Ishikawa (cell line): Measurements from ENCODE around the gene PTGFRN.

Source experiments
- CEBPB ChIP-seq: IDR thresholded peaks from 2 replicates; pipeline ENCODE4 v1.6.1; 2012
- CREB1 ChIP-seq: IDR thresholded peaks from 2 replicates; pipeline ENCODE4 v1.6.1; 2012; ENCODE audit warnings: low read depth
- EP300 ChIP-seq: IDR thresholded peaks from 2 replicates; pipeline ENCODE4 v1.6.1; 2012; ENCODE audit warnings: borderline replicate concordance
- RAD21 ChIP-seq: IDR thresholded peaks from 2 replicates; pipeline ENCODE4 v1.6.1; 2012; ENCODE audit warnings: low read depth
- ZBTB7A ChIP-seq: IDR thresholded peaks from 2 replicates; pipeline ENCODE4 v1.6.1; 2012; ENCODE audit warnings: low read depth
- TF ChIP-seq, protein P1 (sequence below): IDR thresholded peaks from 2 replicates; pipeline ENCODE4 v1.6.1; 2012; ENCODE audit warnings: low read depth, mild to moderate bottlenecking
- TF ChIP-seq, protein P2 (sequence below): IDR thresholded peaks from 2 replicates; pipeline ENCODE4 v1.6.1; 2012

DNA sequence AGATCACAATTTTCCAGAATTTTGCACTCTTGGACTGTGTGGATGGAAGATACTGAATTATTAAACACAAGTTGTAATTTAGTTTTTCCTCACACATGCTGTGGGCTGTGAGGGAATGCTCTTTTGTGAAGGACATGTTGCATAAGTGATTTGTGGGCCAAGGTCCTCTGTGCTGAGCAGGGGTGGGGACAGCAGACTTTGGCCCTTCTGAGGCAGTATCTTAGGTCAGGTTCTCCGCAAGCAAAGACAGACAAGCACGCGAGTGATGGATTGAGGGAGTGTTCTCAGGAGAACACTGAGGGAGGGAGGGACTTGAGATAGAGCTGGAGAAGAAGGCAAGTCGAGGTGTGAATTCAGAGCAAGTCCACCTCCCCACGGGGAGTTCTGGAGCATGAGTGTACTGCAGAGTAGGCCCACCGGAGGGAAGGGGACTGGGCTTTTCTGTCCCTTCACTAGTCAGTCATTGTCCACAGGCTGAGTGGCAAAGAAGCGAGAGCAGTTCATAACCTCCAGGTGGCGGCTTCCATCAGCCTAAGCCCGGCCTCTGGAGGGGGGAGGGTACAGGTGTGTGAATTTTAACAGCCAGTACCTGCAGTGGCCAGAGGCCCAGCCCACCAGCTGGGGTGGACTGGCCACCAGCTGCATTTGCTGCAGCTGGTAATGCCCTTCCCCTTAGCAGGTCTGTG is 72.7 kb downstream of the PTGFRN start:
- TF ChIP-seq, protein P1, sequence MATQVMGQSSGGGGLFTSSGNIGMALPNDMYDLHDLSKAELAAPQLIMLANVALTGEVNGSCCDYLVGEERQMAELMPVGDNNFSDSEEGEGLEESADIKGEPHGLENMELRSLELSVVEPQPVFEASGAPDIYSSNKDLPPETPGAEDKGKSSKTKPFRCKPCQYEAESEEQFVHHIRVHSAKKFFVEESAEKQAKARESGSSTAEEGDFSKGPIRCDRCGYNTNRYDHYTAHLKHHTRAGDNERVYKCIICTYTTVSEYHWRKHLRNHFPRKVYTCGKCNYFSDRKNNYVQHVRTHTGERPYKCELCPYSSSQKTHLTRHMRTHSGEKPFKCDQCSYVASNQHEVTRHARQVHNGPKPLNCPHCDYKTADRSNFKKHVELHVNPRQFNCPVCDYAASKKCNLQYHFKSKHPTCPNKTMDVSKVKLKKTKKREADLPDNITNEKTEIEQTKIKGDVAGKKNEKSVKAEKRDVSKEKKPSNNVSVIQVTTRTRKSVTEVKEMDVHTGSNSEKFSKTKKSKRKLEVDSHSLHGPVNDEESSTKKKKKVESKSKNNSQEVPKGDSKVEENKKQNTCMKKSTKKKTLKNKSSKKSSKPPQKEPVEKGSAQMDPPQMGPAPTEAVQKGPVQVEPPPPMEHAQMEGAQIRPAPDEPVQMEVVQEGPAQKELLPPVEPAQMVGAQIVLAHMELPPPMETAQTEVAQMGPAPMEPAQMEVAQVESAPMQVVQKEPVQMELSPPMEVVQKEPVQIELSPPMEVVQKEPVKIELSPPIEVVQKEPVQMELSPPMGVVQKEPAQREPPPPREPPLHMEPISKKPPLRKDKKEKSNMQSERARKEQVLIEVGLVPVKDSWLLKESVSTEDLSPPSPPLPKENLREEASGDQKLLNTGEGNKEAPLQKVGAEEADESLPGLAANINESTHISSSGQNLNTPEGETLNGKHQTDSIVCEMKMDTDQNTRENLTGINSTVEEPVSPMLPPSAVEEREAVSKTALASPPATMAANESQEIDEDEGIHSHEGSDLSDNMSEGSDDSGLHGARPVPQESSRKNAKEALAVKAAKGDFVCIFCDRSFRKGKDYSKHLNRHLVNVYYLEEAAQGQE: no peak
- no peak for TF ChIP-seq RAD21
- TF ChIP-seq ZBTB7A: no peak
- TF ChIP-seq, protein P2, sequence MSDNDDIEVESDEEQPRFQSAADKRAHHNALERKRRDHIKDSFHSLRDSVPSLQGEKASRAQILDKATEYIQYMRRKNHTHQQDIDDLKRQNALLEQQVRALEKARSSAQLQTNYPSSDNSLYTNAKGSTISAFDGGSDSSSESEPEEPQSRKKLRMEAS: no peak
- no peak for TF ChIP-seq EP300
- no peak for TF ChIP-seq CEBPB
- no peak for TF ChIP-seq CREB1
